Measurements from ENCODE around the gene SLC7A9. TPM values are rescaled to one million over a fixed set of nuclear protein-coding genes. Genes with fewer than 3 reads are reported as not detected.

The SLC7A9 gene
- total RNA-seq, 1 donor from 2014 or later, result 0.78 TPM

DNA sequence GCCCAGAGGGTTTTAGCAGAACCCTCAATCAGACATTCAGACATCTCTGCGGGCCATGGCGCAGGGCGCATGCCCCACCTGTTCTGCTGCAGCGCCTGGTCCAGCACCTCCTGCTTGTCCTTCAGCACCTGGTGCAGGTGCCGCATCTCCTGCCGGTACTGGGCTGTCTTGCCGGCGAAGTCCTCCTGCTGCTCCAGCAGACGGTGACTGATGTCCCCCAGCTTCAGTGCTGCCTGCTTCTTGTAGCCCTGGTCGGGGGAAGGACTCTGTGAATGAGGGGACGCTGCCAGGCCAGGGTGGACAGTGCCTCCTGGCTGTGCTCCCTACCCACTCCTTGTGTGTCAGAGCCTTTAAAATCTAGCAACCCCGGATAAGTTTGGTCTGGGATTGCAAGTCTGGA is 12.2 kb upstream of the SLC7A9 start:
- peak; percentile 75 for DNase-seq (ENCODE audit: extremely low spot score, unreplicated experiment)
- Mint-ChIP-seq H3K27me3 (ENCODE audit: unreplicated experiment) (no peaks in the 10 kb centered on the region), H3K4me1 (ENCODE audit: unreplicated experiment) (no peaks in the 10 kb centered on the region), H3K27ac (ENCODE audit: unreplicated experiment) (no peak overlapping the region), H3K9me3 (ENCODE audit: unreplicated experiment) (no peaks in the 10 kb centered on the region), H3K4me3 (ENCODE audit: unreplicated experiment) (no peak overlapping the region), H3K36me3 (ENCODE audit: unreplicated experiment) (peaks cover 11% of the 10 kb centered on the region)
- TF ChIP-seq, protein P1, sequence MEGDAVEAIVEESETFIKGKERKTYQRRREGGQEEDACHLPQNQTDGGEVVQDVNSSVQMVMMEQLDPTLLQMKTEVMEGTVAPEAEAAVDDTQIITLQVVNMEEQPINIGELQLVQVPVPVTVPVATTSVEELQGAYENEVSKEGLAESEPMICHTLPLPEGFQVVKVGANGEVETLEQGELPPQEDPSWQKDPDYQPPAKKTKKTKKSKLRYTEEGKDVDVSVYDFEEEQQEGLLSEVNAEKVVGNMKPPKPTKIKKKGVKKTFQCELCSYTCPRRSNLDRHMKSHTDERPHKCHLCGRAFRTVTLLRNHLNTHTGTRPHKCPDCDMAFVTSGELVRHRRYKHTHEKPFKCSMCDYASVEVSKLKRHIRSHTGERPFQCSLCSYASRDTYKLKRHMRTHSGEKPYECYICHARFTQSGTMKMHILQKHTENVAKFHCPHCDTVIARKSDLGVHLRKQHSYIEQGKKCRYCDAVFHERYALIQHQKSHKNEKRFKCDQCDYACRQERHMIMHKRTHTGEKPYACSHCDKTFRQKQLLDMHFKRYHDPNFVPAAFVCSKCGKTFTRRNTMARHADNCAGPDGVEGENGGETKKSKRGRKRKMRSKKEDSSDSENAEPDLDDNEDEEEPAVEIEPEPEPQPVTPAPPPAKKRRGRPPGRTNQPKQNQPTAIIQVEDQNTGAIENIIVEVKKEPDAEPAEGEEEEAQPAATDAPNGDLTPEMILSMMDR (IDR thresholded peaks at IDR 0.05), result no peak

DNA sequence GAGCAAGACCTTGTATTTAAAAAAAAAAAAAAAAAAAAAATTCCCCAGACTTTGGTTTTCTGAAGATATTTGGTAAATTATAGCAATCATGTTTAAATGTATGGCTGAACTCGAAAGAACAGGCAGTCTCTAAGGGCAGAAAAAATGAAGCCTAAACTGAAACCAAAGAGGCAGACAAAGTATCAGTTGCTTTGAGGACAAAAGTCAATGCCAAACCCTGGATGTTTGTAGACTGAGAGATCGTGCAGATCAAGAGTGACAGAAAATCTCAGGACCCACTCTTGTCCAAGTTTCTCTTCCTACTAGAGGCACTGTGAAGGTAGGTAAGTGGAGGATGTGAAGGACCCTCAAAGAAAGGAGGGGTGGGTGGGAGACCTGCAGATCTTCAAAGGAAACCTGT is 11.1 kb upstream of the SLC7A9 start:
- H3K4me1 Mint-ChIP-seq (ENCODE audit: unreplicated experiment), result no peaks in the 10 kb centered on the region

DNA sequence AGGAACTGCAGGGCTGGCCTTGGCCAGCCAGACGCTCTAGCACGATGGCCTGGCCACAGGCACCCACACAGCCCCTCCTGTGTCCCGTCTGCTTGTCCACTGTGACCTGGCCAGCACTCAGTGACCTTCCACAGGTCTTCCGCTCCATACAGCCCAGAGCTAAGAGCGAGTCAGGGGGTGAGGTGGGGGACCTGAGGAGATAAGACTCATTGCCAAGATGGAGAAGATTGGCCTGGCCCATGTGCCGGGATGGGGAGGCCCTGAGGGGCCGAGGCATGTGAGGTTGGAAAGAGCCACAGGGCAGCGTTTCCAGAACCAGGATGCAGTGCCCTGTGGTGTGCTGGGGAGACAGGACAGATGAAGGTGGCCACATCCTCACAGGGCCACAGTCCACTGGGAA is 10.2 kb upstream of the SLC7A9 start:
- H3K9me3 Mint-ChIP-seq (ENCODE audit: unreplicated experiment), result no peaks in the 10 kb centered on the region
- DNase-seq (ENCODE audit: extremely low spot score, unreplicated experiment), result peak; percentile 68
- H3K4me1 Mint-ChIP-seq (ENCODE audit: unreplicated experiment), result no peaks in the 10 kb centered on the region
- no peak overlapping the region for H3K4me3 Mint-ChIP-seq (ENCODE audit: unreplicated experiment)
- no peaks in the 10 kb centered on the region for H3K27me3 Mint-ChIP-seq (ENCODE audit: unreplicated experiment)
- no peak overlapping the region for H3K27ac Mint-ChIP-seq (ENCODE audit: unreplicated experiment)
- peaks cover 11% of the 10 kb centered on the region for H3K36me3 Mint-ChIP-seq (ENCODE audit: unreplicated experiment)
- TF ChIP-seq, protein P1 (IDR thresholded peaks at IDR 0.05), result no peak

More for the DNA sequence above, 11.1 kb upstream of the SLC7A9 start:
- Mint-ChIP-seq H3K27me3 (ENCODE audit: unreplicated experiment) (no peaks in the 10 kb centered on the region), H3K4me3 (ENCODE audit: unreplicated experiment) (no peak overlapping the region), H3K36me3 (ENCODE audit: unreplicated experiment) (peaks cover 11% of the 10 kb centered on the region), H3K9me3 (ENCODE audit: unreplicated experiment) (no peaks in the 10 kb centered on the region), H3K27ac (ENCODE audit: unreplicated experiment) (no peak overlapping the region)
- TF ChIP-seq, protein P1 (IDR thresholded peaks at IDR 0.05), result no peak
- no peak for DNase-seq (ENCODE audit: extremely low spot score, unreplicated experiment)

DNA sequence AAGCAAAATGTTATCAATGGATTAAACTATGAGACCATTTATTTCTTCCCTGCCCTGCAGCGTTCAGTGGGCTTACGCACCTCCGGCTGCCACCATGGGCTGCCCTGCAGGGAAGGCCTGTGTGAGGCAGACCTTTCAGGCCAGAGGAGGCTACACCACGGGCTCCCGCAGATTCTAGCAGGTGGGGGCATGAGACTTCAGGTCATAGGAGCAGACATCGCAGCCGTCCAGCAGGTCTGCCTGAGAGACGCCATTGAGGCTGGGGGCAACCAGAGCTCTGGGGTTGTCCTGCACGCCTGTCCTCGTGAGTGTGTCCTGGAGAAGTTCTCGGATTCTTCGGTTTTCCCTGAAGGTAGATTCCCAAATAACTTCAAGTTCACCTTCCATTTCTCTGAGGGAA is 9.4 kb upstream of the SLC7A9 start:
- H3K27me3 Mint-ChIP-seq (ENCODE audit: unreplicated experiment), result no peaks in the 10 kb centered on the region
- no peaks in the 10 kb centered on the region for H3K4me1 Mint-ChIP-seq (ENCODE audit: unreplicated experiment)
- peaks cover 11% of the 10 kb centered on the region for H3K36me3 Mint-ChIP-seq (ENCODE audit: unreplicated experiment)

DNA sequence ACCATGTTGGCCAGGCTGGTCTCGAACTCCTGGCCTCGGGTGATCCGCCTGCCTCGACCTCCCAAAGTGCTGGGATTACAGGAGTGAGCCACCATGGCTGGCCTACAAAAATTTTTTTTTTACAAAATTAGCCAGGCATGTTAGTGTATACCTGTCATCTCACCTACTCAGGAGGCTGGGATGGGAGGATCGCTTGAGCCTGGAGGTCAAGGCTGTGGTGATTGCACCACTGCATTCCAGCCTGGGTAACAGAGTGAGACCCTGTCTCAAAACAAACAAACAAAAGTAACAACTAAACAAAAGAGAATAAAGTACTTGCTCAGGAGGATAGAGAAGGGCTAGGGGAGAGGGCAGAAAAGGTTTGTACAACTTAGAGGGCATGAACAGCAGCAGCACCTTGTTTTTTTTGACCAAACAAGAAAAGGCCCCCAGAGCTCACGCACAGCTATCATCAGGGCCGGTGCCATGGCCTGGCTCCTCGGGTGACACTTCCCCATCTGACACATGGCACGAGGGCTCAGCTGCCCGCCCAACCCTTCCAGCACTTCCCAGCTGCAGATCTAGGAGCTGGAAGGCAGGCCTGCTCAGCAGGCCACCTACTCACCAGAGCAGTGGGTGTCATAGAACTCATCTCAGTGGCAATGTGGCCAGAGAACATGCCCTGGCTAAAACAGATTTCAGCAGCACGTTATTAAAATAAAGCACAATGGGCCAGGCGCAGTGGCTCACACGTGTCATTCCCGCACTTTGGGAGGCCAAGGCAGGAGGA is 8.6 kb upstream of the SLC7A9 start:
- H3K4me1 Mint-ChIP-seq (ENCODE audit: unreplicated experiment), result no peaks in the 10 kb centered on the region
- H3K4me3 Mint-ChIP-seq (ENCODE audit: unreplicated experiment), result no peak overlapping the region
- TF ChIP-seq, protein P1 (IDR thresholded peaks at IDR 0.05), result no peak
- H3K36me3 Mint-ChIP-seq (ENCODE audit: unreplicated experiment), result peaks cover 11% of the 10 kb centered on the region
- peak; percentile 72 for DNase-seq (ENCODE audit: extremely low spot score, unreplicated experiment)
- H3K27me3 Mint-ChIP-seq (ENCODE audit: unreplicated experiment), result no peaks in the 10 kb centered on the region
- H3K9me3 Mint-ChIP-seq (ENCODE audit: unreplicated experiment), result no peaks in the 10 kb centered on the region
- no peak overlapping the region for H3K27ac Mint-ChIP-seq (ENCODE audit: unreplicated experiment)

More for the DNA sequence above, 9.4 kb upstream of the SLC7A9 start:
- Mint-ChIP-seq H3K27ac (ENCODE audit: unreplicated experiment) (no peak overlapping the region), H3K4me3 (ENCODE audit: unreplicated experiment) (no peak overlapping the region), H3K9me3 (ENCODE audit: unreplicated experiment) (no peaks in the 10 kb centered on the region)
- TF ChIP-seq, protein P1 (IDR thresholded peaks at IDR 0.05), result no peak
- DNase-seq (ENCODE audit: extremely low spot score, unreplicated experiment), result peak; percentile 70
